AG09309 (cell line): Measurements from ENCODE around the gene ERFE.

Experiments
- DNase-seq: peaks from one replicate; pipeline ENCODE4 v3.0.0-alpha.2; 2010; ENCODE audit warnings: low read depth
- H3K4me3 ChIP-seq: 2 replicates; pipeline ENCODE4 v1.5.1; 2011; ENCODE audit warnings: mild to moderate bottlenecking, low read depth, low read length, moderate library complexity; ENCODE audit not compliant: control insufficient read depth
- CTCF ChIP-seq: IDR thresholded peaks from 2 replicates; pipeline ENCODE4 v1.5.1; 2011; ENCODE audit warnings: mild to moderate bottlenecking, low read depth, low read length, inconsistent platforms; ENCODE audit not compliant: insufficient read depth, control insufficient read depth; ENCODE audit errors: missing control alignments

The ERFE gene

GRCh38 chr2:238140721-238141540, 17.8 kb upstream of the ERFE start:
- DNase-seq: no peak
- TF ChIP-seq CTCF: no peak
- no peak overlapping the region for H3K4me3 ChIP-seq

- no peak overlapping the region for H3K4me3 ChIP-seq
- no peak for DNase-seq
- no peak for TF ChIP-seq CTCF
Observed at GRCh38 chr2:238141541-238142318, 17.0 kb upstream of the ERFE start.

- TF ChIP-seq CTCF: no peak
- no peak overlapping the region for H3K4me3 ChIP-seq
- no peak for DNase-seq
Observed at GRCh38 chr2:238142382-238143205, 16.2 kb upstream of the ERFE start.

GRCh38 chr2:238143239-238143951, 15.4 kb upstream of the ERFE start:
- H3K4me3 ChIP-seq: no peak overlapping the region
- peak; percentile 28 for DNase-seq
- no peak for TF ChIP-seq CTCF

- H3K4me3 ChIP-seq: no peak overlapping the region
- no peak for DNase-seq
- TF ChIP-seq CTCF: no peak
Observed at GRCh38 chr2:238144262-238144661, 14.5 kb upstream of the ERFE start.

GRCh38 chr2:238145046-238145445, 13.7 kb upstream of the ERFE start:
- no peak for TF ChIP-seq CTCF
- no peak overlapping the region for H3K4me3 ChIP-seq
- DNase-seq: no peak
